Stomach smooth muscle (tissue), 2 donors: Measurements from ENCODE around the gene RPS19BP1.
A peak's percentile ranks its signal among the peaks of the same experiment; 100 is the strongest.

Experiments
- H3K27ac ChIP-seq: one replicate; pipeline ENCODE4 v1.7.0; 2013; ENCODE audit warnings: mild to moderate bottlenecking, low read length, inconsistent platforms
- H3K27me3 ChIP-seq, 2 donors: one replicate each; pipeline ENCODE4 v1.7.0; 2013; ENCODE audit warnings: low read length in 2 of 2; ENCODE audit not compliant: insufficient read depth in 2 of 2, control insufficient read depth in 1 of 2
- H3K36me3 ChIP-seq, 2 donors: one replicate each; pipeline ENCODE4 v1.7.0; 2013; ENCODE audit warnings: low read length in 2 of 2; ENCODE audit not compliant: control insufficient read depth in 2 of 2, insufficient read depth in 2 of 2
- H3K4me1 ChIP-seq: one replicate; pipeline ENCODE4 v1.7.0; 2013; ENCODE audit warnings: low read length; ENCODE audit not compliant: control insufficient read depth, insufficient read depth
- H3K4me3 ChIP-seq, 2 donors: one replicate each; pipeline ENCODE4 v1.7.0; 2013; ENCODE audit warnings: low read length in 2 of 2
- H3K9ac ChIP-seq, 2 donors: one replicate each; pipeline ENCODE4 v1.7.0; 2013; ENCODE audit warnings: low read length in 2 of 2, mild to moderate bottlenecking in 1 of 2
- H3K9me3 ChIP-seq, 2 donors: one replicate each; pipeline ENCODE4 v1.7.0; 2013; ENCODE audit warnings: low read length in 2 of 2; ENCODE audit not compliant: control insufficient read depth in 2 of 2
- donor health status: healthy.
- donor health status: Pancreatic carcinoma.

Gene RPS19BP1, protein sequence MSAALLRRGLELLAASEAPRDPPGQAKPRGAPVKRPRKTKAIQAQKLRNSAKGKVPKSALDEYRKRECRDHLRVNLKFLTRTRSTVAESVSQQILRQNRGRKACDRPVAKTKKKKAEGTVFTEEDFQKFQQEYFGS

DNA sequence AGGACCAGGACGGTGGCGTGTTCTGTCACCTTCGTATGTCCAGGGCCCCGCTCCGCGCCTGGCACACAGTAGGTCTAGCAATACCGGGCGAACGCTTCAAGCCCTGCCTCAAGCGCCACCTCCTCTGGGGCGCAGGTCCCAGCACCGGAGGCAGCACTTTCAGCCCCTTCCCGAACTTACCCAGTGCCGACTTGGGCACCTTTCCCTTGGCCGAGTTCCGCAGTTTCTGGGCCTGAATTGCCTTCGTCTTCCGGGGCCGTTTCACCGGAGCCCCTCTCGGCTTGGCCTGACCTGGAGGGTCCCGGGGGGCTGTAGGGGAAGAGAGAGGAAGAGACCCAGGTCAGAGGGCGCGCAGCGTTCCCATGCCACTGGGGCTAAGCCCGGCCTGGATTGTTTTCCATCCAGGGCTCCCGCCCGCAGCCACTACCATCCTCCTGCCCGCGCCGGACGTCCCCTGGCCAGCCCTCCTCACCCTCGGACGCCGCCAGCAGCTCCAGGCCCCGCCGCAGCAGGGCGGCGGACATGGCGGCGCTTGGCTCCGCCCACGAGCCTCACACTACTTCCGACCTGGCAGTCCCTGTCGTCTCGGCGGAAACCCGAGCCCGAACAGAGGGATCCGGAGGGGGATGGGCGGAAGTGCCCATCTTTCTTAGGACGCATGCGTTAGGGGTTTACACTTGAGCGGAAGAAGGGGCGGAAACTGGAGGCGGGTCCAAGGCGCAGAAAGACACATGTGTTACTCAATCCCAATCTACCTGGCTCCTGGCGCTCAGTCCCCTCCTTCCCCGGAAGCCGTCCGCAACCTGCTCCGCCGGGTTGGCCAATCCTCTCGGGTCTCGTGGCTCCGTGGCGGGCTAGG, at the start of gene RPS19BP1:
TSS of gene RPS19BP1 (minus strand) at position 534 of the 859 bp plus-strand sequence. CDS start at position 524, 10 bp downstream.
- Histone ChIP-seq H3K9me3 (no peaks in the 10 kb centered on the region), H3K36me3 (peaks cover 0 to 15% of the 10 kb centered on the region in 2 donors), H3K9ac (peak within 1 kb of the TSS; percentile 96), H3K4me3 (peak within 1 kb of the TSS; percentile 92 to 98), H3K27ac (peak within 1 kb of the TSS; percentile 87), H3K4me1 (peaks cover 54% of the 10 kb centered on the region), H3K27me3 (no peaks in the 10 kb centered on the region)

DNA sequence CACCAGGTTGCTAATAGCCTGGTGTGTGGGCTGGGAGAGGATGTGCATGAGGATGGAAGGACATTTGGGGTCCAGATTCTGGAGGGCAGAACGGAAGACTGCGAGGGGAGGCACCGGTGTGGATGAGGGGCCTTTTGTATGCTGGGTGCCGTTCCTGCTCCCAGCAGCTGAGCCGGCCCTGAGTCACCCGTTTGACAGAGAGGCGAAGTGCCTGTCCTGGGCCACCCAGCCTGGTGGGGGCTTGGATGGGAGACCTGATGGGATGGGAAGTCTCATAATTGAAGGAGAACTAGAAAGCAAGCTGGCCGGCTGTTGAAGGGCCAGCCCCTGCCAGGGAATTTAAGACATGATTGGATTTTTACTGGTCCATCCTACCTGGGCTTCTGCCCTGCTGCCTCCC, 48.8 kb upstream of the RPS19BP1 start:
- Histone ChIP-seq H3K27ac (no peak overlapping the region), H3K4me1 (no peaks in the 10 kb centered on the region), H3K4me3 (no peak overlapping the region), H3K27me3 (peaks cover 4 to 11% of the 10 kb centered on the region in 2 donors), H3K36me3 (no peaks in the 10 kb centered on the region), H3K9ac (no peak overlapping the region), H3K9me3 (no peaks in the 10 kb centered on the region)

DNA sequence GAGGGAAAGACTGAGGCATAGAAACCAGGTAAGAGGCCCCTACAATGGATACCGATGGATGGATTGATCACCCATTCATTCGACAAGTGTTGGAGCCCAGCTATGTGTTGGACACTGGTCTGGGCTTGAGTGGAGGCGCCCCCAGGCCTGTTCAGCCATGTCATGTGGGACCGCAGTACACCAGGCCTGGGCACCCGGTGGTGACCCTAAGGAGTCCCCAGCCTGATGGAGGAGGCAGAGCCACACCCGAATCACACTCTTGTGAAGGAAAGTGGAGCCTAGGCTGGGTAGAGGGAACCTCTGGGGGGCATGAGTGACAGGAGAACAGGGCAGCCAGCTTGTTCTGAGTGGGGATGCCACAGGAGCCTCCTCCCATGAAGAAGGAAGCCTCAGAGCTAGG, 48.2 kb upstream of the RPS19BP1 start:
- Histone ChIP-seq H3K4me3 (no peak overlapping the region), H3K36me3 (no peaks in the 10 kb centered on the region), H3K9me3 (no peaks in the 10 kb centered on the region), H3K27me3 (peaks cover 4 to 11% of the 10 kb centered on the region in 2 donors), H3K9ac (no peak overlapping the region), H3K27ac (no peak overlapping the region), H3K4me1 (no peaks in the 10 kb centered on the region)

DNA sequence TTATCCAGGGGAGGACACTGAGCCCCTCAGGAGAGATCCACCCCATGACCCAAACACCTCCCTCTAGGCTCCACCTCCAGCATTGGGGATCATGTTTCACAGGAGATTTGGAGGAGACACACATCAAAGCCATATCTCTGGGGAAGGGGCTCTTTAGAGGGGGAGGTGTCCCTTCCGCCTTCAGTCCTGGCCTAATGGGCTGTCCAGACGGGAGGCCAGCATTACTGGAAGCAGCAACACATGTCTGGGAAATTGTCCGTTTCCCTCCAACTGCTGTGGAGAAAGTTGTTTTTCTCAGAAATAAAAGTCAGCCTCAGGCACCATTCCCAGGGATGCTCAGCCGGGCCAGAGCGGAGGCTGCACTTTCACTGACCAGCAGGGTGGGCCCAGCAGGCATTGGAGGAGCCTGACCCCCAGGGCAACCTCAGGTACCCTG, 47.5 kb upstream of the RPS19BP1 start:
- no peaks in the 10 kb centered on the region for H3K4me1 ChIP-seq
- no peaks in the 10 kb centered on the region for H3K9me3 ChIP-seq
- H3K27ac ChIP-seq: no peak overlapping the region
- no peaks in the 10 kb centered on the region for H3K36me3 ChIP-seq
- H3K27me3 ChIP-seq: peaks cover 4 to 11% of the 10 kb centered on the region in 2 donors
- H3K9ac ChIP-seq: no peak overlapping the region
- H3K4me3 ChIP-seq: no peak overlapping the region

DNA sequence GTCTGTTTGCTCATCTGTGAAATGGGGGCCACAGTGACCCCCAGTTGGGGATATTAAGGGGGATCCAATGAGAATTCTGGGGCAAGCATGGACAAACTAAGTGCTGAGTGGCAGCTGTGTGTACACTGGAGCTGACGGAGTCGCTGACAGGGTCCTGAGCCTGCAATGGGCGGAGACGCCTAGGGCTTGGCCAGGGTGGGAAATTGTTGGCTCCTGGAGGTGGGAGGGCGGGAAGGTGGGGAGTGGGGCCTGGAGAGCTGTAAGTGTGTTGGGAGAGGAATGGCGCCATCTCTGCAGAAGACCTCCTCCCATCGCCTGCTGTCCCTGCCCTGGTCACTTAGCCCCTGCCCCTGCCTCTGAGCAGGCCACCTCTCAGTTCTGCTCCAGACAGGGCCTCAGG, 45.4 kb upstream of the RPS19BP1 start:
- H3K4me1 ChIP-seq: no peaks in the 10 kb centered on the region
- no peak overlapping the region for H3K27ac ChIP-seq
- H3K27me3 ChIP-seq: peaks cover 4 to 9% of the 10 kb centered on the region in 2 donors
- no peaks in the 10 kb centered on the region for H3K36me3 ChIP-seq
- H3K4me3 ChIP-seq: no peak overlapping the region
- no peak overlapping the region for H3K9ac ChIP-seq
- no peaks in the 10 kb centered on the region for H3K9me3 ChIP-seq

DNA sequence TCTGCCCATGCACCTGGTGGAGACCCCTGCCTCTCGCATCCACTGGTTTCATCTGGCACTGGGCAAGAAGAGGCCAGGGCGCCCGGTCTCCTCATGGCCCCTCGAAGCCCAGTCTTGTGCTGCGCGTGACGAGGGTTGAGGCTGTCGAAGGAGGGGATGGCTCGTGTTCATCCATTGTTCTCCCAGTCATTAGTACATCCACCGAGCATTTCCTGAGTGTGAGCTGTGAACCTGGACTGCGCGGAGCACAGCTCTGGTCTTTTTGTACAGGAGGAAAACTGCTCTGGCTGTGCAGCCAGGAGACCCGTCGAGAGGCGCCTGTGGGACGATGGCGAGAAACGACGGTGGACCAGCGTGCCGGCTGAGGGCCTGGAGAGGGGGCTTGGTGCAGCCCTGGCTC, 44.8 kb upstream of the RPS19BP1 start:
- Histone ChIP-seq H3K36me3 (no peaks in the 10 kb centered on the region), H3K4me3 (no peak overlapping the region), H3K27me3 (peaks cover 4 to 9% of the 10 kb centered on the region in 2 donors), H3K9ac (no peak overlapping the region), H3K27ac (no peak overlapping the region), H3K4me1 (no peaks in the 10 kb centered on the region), H3K9me3 (no peaks in the 10 kb centered on the region)

DNA sequence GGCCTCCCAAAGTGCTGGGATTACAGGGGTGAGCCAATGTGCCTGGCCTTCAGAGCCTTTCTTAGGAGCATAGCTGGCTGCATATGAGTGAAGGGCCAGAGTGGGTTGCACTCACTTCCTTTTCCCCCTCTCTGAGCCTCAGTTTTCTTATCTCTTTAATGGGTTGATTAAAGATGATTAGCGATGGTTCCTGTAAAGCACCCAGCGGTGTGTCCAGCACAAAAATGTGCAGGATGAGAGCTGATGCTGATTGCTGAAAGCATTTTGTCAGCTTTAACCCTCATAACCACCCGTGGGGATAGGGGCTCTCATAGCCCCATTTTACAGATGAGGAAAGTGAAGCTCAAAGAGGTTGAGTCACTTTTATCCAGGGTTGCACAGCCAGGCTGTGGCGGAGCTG, 43.5 kb upstream of the RPS19BP1 start:
- Histone ChIP-seq H3K4me1 (no peaks in the 10 kb centered on the region), H3K9me3 (no peaks in the 10 kb centered on the region), H3K27ac (no peak overlapping the region), H3K27me3 (peaks cover 4 to 6% of the 10 kb centered on the region in 2 donors), H3K9ac (no peak overlapping the region), H3K36me3 (no peaks in the 10 kb centered on the region), H3K4me3 (no peak overlapping the region)

DNA sequence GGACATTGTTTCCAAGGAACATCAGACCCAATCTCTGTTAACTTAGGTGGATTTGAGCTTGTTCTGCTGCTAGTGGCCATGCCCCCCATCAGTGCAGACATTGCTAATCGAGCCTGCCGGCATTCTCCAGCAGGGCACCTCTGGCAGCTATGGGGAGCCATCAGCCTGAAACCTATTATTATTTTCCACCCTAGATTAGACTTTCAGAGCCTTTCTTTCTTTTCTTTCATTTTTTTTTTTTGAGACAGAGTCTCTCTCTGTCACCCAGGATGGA, 42.9 kb upstream of the RPS19BP1 start:
- Histone ChIP-seq H3K9me3 (no peaks in the 10 kb centered on the region), H3K4me3 (no peak overlapping the region), H3K4me1 (no peaks in the 10 kb centered on the region), H3K27me3 (peaks cover 4 to 6% of the 10 kb centered on the region in 2 donors), H3K36me3 (no peaks in the 10 kb centered on the region), H3K27ac (no peak overlapping the region), H3K9ac (no peak overlapping the region)

DNA sequence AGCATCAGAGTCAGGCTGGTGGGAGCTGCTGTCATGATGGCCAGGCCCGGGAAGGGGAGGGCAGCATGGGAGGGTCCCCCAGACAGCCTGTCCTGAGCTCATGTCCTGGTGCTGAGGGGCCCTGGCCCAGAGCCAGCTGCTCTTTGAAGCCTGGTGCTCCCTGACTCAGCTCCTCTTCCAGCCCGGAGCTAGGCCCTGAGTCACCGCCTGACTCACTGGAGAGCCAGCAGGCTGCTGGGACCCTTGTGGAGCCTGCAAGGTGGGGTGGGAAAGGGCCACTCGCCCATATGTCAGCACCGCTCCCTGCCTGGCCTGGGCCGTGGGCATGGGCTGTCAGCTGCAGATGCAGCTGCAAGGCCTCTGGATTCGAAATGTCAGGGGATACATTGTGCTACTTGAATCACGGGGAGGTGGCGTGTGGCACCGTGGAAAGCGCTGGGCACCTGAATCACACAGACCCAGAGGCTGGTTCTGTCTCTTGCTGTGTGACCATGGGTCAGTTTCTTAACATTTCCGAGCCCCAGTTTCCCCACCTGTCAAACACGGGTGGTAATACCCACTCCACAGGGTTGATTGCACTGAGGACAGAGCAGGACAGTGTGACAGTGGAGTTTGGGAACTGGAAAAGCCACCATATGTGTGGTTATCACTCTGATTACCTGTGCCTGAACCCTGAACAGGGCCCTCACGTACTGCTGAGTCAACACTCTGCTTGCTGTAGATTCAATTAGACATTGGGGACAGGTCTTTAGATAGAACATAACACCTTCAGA, 42.4 kb upstream of the RPS19BP1 start:
- Histone ChIP-seq H3K27me3 (peaks cover 3 to 4% of the 10 kb centered on the region in 2 donors), H3K27ac (no peak overlapping the region), H3K4me1 (no peaks in the 10 kb centered on the region), H3K4me3 (no peak overlapping the region), H3K9ac (no peak overlapping the region), H3K36me3 (no peaks in the 10 kb centered on the region), H3K9me3 (no peaks in the 10 kb centered on the region)

DNA sequence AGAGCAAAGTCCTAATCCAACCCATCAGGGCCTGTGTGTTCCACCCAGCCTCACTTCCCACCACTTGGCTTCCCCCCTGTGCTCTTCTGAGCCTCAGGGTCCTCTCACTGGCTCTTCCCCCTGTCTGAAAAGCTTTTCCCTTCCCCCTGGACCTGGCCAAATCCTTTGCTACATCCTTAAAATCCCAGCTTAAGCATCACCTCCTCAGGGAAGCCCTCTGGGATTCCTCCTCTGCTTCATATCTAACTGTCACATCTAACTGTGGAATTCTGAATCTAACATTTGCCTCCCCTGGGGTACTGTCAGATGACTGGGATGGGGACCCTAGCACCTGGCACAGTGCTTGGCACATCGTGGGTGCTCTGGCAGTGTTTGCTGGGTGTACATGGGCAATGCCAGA, 39.0 kb upstream of the RPS19BP1 start:
- peaks cover 0 to 9% of the 10 kb centered on the region in 2 donors for H3K27me3 ChIP-seq
- no peaks in the 10 kb centered on the region for H3K9me3 ChIP-seq
- H3K4me1 ChIP-seq: no peaks in the 10 kb centered on the region
- H3K4me3 ChIP-seq: no peak overlapping the region
- no peaks in the 10 kb centered on the region for H3K36me3 ChIP-seq
- H3K27ac ChIP-seq: no peak overlapping the region
- H3K9ac ChIP-seq: no peak overlapping the region
